H7 (cell line): ENCODE data around the gene RFPL4AL1. TPM values are rescaled to one million over a fixed set of nuclear protein-coding genes. Genes with fewer than 3 reads are reported as not detected.

Source experiments
- DNase-seq: peaks from one replicate; pipeline ENCODE4 v3.0.0; 2012
- H3K27me3 ChIP-seq: 2 replicates; pipeline ENCODE4 v1.6.0; 2011; ENCODE audit warnings: mild to moderate bottlenecking, low read length; ENCODE audit not compliant: control insufficient read depth, insufficient read depth
- H3K36me3 ChIP-seq: replicated peaks from 2 replicates; pipeline ENCODE4 v1.5.1; 2011; ENCODE audit warnings: low read length; ENCODE audit not compliant: control insufficient read depth, insufficient read depth
- H3K4me3 ChIP-seq: 2 replicates; pipeline ENCODE4 v1.5.1; 2011; ENCODE audit warnings: low read depth, mild to moderate bottlenecking, control low read depth, low read length, moderate library complexity; ENCODE audit not compliant: insufficient read depth
- total RNA-seq: library from RNA; depleted of rRNA; stranded (reverse); fragments of >200 nt; shearing (Covaris generic); gene quantifications from 2 replicates; pipeline ENCODE4 v1.2.3, GENCODE V29; 2014; rRNA removed

RFPL4AL1 gene
- total RNA-seq, 1 experiment from 2014 or later: not detected

DNA sequence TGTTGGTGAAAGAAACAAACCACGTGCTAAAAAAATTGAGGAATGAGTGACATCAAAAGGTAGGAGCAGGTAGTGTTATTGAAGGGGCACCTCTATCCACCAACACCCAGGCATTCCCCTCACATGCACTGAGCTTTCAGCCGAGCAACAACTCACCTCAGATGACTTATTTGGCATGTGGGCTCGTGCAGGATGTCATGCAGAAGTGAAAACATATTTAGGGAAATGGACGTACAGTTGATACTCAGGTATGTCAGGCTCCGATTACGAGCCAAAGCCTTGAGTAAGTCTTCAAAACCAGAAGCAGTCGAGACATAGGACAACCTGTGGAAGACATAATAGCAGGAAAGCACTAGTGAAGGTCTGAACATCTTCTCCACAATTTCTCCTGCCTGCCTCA is 32.5 kb downstream of the RFPL4AL1 start:
- Histone ChIP-seq H3K4me3 (no peak overlapping the region), H3K27me3 (no peaks in the 10 kb centered on the region), H3K36me3 (no peaks in the 10 kb centered on the region)
- DNase-seq: no peak

DNA sequence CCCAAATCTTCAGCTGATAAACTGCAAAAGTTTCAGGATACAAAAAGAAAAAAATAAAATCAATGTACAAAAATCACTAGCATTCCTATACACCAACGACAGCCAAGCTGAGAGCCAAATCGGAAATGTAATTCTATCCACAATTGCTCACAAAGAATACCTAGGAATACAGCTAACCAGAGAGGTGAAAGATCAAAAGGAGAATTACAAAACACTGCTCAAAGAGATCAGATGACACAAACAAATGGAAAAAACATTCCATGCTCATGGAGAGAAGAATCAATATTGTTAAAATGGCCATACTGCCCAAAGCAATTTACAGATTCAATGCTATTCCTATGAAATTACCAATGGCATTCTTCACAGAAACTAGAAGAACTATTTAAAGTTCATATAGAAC is 33.4 kb downstream of the RFPL4AL1 start:
- DNase-seq: no peak
- Histone ChIP-seq H3K36me3 (no peaks in the 10 kb centered on the region), H3K4me3 (no peak overlapping the region), H3K27me3 (no peaks in the 10 kb centered on the region)

DNA sequence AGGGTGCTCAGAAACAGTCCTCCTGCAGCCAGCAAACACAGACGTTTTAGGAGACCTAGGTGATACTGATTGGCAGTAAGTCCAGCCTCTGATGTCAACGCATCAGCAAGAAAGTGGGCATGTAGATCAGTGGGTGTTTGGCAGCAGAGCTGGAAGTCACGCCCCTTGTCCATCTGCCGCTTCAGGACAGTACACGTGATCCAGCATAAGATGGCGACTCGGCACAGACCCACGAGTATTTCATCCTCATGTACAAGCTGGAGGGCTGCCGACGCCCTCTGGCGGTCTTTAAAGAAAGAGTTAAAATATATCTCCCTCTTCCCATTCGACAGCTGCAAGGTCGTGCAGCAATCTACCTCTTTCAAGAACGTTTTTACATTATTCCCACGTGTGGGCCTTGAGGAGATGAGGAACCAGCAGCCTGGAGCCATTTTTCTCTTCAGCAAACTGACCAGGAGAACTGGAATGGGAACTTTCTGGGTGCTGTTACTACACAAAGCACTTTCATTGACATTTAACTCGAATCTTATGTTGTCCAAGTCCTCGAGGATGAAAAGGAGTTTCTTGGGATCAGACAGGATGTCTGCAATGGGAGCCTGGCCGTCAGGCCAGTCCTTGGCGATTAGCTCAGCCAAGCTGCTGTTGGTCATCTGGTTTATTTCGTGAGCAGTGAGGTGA is 40.6 kb downstream of the RFPL4AL1 start:
- Histone ChIP-seq H3K36me3 (no peaks in the 10 kb centered on the region), H3K4me3 (no peak overlapping the region), H3K27me3 (no peaks in the 10 kb centered on the region)
- DNase-seq: no peak

DNA sequence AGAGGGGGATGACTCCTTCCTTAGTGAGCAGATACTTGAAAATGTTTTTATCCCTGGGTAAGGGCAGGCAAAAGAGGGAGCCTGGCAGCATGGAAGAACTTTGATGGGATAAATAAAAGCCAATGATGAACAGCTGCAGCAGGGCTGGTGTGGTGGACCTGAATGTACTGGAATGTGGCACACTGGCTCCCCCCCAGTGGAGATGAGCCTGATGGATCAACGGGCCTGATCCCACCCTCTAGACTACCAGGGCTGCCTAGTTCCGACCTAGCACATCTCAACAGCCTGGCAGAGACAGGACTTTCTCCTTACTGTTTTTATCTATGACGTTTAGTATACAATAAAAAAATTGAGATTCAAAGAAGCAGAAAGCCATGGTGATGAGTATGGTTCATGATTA is 42.4 kb downstream of the RFPL4AL1 start:
- no peaks in the 10 kb centered on the region for H3K27me3 ChIP-seq
- H3K36me3 ChIP-seq: no peaks in the 10 kb centered on the region
- no peak for DNase-seq
- H3K4me3 ChIP-seq: no peak overlapping the region

DNA sequence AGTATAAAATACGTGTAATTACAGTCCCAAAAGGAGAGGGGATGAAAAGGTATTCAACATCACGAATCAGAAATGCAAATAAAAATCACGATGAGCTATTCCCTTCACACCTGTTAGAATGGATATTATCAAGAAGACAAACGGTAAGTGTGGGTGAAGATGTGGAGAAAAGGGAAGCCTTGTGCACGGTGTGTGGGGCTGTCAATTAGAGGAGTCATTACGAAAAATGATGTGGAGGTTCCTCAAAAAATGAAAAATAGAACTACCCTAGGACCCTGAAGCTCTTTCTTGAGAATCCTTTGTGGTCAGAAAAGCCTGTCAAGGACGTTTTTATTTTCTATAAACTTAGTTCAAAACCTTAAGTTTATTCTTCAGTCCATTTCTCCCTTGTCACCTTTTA is 43.5 kb downstream of the RFPL4AL1 start:
- H3K4me3 ChIP-seq: no peak overlapping the region
- no peaks in the 10 kb centered on the region for H3K36me3 ChIP-seq
- no peaks in the 10 kb centered on the region for H3K27me3 ChIP-seq
- no peak for DNase-seq

DNA sequence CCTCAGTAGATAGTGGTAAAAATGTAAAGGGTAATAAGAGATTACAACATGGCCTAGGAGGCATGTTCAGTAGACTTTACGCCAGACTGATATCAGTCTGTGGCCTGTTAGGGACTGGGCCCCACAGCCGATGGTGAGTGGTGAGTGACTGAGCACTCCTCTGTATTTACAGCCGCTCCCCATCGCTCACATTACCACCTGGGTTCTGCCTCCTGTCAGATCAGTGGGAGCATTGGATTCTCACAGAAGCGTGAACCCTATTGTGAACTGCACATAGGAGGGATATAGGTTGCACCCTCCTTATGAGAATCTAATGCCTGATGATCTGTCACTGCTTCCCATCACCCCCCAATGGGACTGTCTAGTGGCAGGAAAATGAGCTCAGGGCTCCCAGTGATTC is 45.0 kb downstream of the RFPL4AL1 start:
- H3K27me3 ChIP-seq: no peaks in the 10 kb centered on the region
- no peak overlapping the region for H3K4me3 ChIP-seq
- no peaks in the 10 kb centered on the region for H3K36me3 ChIP-seq
- no peak for DNase-seq

DNA sequence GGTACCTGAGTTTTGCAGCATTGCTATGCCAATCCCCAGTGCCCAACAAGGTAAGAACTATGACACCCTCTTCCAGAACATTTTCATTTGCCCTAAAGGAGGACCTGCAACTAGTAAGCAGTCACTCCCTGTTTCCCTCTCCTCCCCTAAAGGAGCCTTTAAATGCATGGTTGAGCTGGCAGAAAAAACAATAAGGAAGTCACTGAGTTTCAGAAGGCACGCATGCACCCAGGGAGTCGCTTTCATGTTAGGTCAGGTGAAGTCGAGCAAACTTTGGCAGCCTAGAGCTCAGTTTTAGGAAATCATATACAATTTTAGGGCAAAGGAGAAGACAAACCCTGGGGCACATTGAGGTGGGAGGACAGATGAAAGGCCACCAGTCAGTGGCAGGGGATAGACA is 51.1 kb downstream of the RFPL4AL1 start:
- DNase-seq: no peak
- H3K36me3 ChIP-seq: no peaks in the 10 kb centered on the region
- no peak overlapping the region for H3K4me3 ChIP-seq
- no peaks in the 10 kb centered on the region for H3K27me3 ChIP-seq

Other genes starting within 250 kb of the RFPL4AL1 start
- 4.0 and 4.6 TPM in 2 replicates for gene SBK2, start 232.0 kb upstream of the RFPL4AL1 start, total RNA-seq
- gene SBK3, start 223.6 kb upstream of the RFPL4AL1 start, total RNA-seq: 0.17 and 2.4 TPM in 2 replicates
- gene ZNF579, start 188.3 kb upstream of the RFPL4AL1 start, total RNA-seq: 17.2 and 20.5 TPM in 2 replicates
- 4.3 and 4.7 TPM in 2 replicates for gene FIZ1, start 169.6 kb upstream of the RFPL4AL1 start, total RNA-seq
- 11.2 and 13.6 TPM in 2 replicates for gene ZNF524, start 168.8 kb upstream of the RFPL4AL1 start, total RNA-seq
- 3.5 and 4.9 TPM in 2 replicates for gene ZNF865, start 163.5 kb upstream of the RFPL4AL1 start, total RNA-seq
- 9.8 and 12.5 TPM in 2 replicates for gene ZNF784, start 144.6 kb upstream of the RFPL4AL1 start, total RNA-seq
- gene ZNF580, start 128.1 kb upstream of the RFPL4AL1 start, total RNA-seq: 16.0 and 25.0 TPM in 2 replicates
- gene ZNF581, start 125.5 kb upstream of the RFPL4AL1 start, total RNA-seq: 64.7 and 67.0 TPM in 2 replicates
- 13.2 and 14.4 TPM in 2 replicates for gene CCDC106, start 120.9 kb upstream of the RFPL4AL1 start, total RNA-seq
- gene U2AF2, start 114.1 kb upstream of the RFPL4AL1 start, total RNA-seq: 231 and 289 TPM in 2 replicates
- gene EPN1, start 93.9 kb upstream of the RFPL4AL1 start, total RNA-seq: 156 and 157 TPM in 2 replicates
- gene NLRP9, start 30.7 kb upstream of the RFPL4AL1 start, total RNA-seq: not detected in 2 replicates
- gene RFPL4A, start 10.0 kb upstream of the RFPL4AL1 start, total RNA-seq: not detected in 2 replicates
- gene NLRP11, start 62.9 kb downstream of the RFPL4AL1 start, total RNA-seq: not detected in 2 replicates
- not detected in 2 replicates for gene NLRP4, start 67.4 kb downstream of the RFPL4AL1 start, total RNA-seq
- not detected in 2 replicates for gene NLRP13, start 163.2 kb downstream of the RFPL4AL1 start, total RNA-seq
- not detected in 2 replicates for gene NLRP8, start 178.7 kb downstream of the RFPL4AL1 start, total RNA-seq
- not detected in 2 replicates for gene NLRP5, start 217.7 kb downstream of the RFPL4AL1 start, total RNA-seq